ENCODE data around the gene REV3L. TPM values are rescaled to one million over a fixed set of nuclear protein-coding genes. Genes with fewer than 3 reads are reported as not detected.

The REV3L gene
- total RNA-seq, 4 donors from 2014 or later = 38.9 to 50.4 (median 45.3) TPM

DNA sequence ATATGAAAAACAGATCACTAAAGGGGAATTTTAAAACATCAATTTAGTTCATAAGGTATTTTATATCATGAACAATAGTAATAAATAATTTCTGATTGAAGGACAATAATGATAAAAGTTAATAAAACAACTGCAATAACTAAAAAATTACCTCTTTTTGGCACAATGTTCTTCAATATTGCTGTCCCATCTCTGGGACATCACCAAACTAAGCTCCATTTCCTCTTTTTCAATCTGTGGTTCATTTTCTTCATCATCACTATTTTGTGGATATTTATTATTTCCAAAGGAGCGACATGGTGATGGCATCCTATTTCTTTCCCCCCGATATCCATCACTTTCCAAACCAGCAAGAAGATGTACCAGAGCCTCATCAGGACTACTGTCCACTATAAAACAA is 103.2 kb downstream of the REV3L start:
- DNase-seq (ENCODE audit: extremely low spot score) = no peak
- intact Hi-C loops (cut with DNase I) = no loop called here
- H3K27me3 ChIP-seq = no peaks in the 10 kb centered on the region
- peaks cover 4 to 11% (median 9%) of the 10 kb centered on the region in 4 donors for H3K4me1 ChIP-seq
- H3K27ac ChIP-seq (replicated peaks in 1 of 4) = no peak overlapping the region
- H3K4me3 ChIP-seq = no peak overlapping the region
- 95% methylated on average over 2 of the region's 2 CpGs for WGBS
- TF ChIP-seq POLR2A (IDR thresholded peaks at IDR 0.05; ENCODE audit: low read depth) (no peak), EP300 (IDR thresholded peaks at IDR 0.05) (no peak), POLR2AphosphoS5 (IDR thresholded peaks at IDR 0.05) (no peak)
- TF ChIP-seq, protein P1, sequence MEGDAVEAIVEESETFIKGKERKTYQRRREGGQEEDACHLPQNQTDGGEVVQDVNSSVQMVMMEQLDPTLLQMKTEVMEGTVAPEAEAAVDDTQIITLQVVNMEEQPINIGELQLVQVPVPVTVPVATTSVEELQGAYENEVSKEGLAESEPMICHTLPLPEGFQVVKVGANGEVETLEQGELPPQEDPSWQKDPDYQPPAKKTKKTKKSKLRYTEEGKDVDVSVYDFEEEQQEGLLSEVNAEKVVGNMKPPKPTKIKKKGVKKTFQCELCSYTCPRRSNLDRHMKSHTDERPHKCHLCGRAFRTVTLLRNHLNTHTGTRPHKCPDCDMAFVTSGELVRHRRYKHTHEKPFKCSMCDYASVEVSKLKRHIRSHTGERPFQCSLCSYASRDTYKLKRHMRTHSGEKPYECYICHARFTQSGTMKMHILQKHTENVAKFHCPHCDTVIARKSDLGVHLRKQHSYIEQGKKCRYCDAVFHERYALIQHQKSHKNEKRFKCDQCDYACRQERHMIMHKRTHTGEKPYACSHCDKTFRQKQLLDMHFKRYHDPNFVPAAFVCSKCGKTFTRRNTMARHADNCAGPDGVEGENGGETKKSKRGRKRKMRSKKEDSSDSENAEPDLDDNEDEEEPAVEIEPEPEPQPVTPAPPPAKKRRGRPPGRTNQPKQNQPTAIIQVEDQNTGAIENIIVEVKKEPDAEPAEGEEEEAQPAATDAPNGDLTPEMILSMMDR (IDR thresholded peaks at IDR 0.05) = no peak
- H3K9me3 ChIP-seq = no peaks in the 10 kb centered on the region
- peaks cover 16 to 77% (median 44%) of the 10 kb centered on the region in 4 donors for H3K36me3 ChIP-seq

DNA sequence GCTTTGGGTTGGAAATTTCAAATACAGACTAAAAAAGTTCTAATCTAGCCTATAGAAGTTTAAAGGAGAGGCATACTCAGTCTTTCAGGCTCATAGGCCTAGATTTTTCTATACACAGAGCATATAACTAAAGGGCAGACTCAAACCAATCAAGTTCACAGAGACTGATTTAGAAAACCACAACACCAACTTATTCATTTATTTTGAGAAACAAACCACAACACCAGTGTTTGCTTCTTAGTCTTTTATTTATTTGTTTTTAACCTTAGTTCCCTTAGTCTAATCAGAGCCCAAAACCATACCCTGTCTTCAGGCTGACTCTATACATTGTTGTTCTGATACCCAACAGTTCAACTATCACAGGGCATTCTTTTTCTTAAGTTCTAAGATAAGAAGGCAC is 103.7 kb downstream of the REV3L start:
- no peak for DNase-seq (ENCODE audit: extremely low spot score)
- intact Hi-C loops (cut with DNase I) = no loop called here
- peaks cover 4 to 11% (median 9%) of the 10 kb centered on the region in 4 donors for H3K4me1 ChIP-seq
- H3K36me3 ChIP-seq = peaks cover 22 to 77% (median 48%) of the 10 kb centered on the region in 4 donors
- TF ChIP-seq EP300 (IDR thresholded peaks at IDR 0.05) (no peak), POLR2AphosphoS5 (IDR thresholded peaks at IDR 0.05) (no peak), POLR2A (IDR thresholded peaks at IDR 0.05; ENCODE audit: low read depth) (no peak)
- TF ChIP-seq, protein P1 (IDR thresholded peaks at IDR 0.05) = no peak
- no peak overlapping the region for H3K27ac ChIP-seq (replicated peaks in 1 of 4)
- H3K27me3 ChIP-seq = no peaks in the 10 kb centered on the region
- no peak overlapping the region for H3K4me3 ChIP-seq
- H3K9me3 ChIP-seq = no peaks in the 10 kb centered on the region

DNA sequence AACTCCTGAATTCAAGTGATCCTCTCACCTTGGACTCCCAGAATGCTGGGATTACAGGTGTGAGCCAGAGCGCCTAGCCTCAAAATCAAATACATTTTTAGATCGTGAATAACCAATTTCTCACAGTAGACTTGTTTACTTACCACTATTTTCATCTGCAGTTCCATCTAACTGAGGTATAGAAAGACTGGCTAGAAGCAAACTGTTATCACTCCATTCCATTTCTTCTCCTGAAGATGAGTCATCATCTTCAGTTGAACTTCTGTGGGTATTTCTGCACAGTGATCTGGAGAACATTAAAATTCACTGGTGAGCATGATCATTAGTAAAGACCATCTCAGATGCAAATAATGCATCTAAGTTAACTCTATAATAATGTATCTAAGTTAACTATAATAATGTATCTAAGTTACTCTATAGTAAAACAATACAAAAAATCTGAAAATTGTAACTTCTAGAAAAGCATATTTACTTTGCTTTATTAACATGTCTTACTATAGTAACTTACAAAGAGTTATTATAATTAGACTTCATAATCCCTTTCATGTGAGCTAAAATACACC is 105.4 kb downstream of the REV3L start:
- no peak overlapping the region for H3K4me3 ChIP-seq
- no peak for TF ChIP-seq EP300 (IDR thresholded peaks at IDR 0.05)
- TF ChIP-seq, protein P1 (IDR thresholded peaks at IDR 0.05) = no peak
- no peak for TF ChIP-seq POLR2AphosphoS5 (IDR thresholded peaks at IDR 0.05)
- no peak for TF ChIP-seq POLR2A (IDR thresholded peaks at IDR 0.05; ENCODE audit: low read depth)
- DNase-seq (ENCODE audit: extremely low spot score) = no peak
- intact Hi-C loops (cut with DNase I) = no loop called here
- no peaks in the 10 kb centered on the region for H3K27me3 ChIP-seq
- H3K9me3 ChIP-seq = no peaks in the 10 kb centered on the region
- WGBS = 97% methylated on average over 2 of the region's 2 CpGs
- H3K27ac ChIP-seq (replicated peaks in 1 of 4) = no peak overlapping the region
- peaks cover 4 to 6% (median 5%) of the 10 kb centered on the region in 4 donors for H3K4me1 ChIP-seq
- peaks cover 24 to 67% (median 47%) of the 10 kb centered on the region in 4 donors for H3K36me3 ChIP-seq

DNA sequence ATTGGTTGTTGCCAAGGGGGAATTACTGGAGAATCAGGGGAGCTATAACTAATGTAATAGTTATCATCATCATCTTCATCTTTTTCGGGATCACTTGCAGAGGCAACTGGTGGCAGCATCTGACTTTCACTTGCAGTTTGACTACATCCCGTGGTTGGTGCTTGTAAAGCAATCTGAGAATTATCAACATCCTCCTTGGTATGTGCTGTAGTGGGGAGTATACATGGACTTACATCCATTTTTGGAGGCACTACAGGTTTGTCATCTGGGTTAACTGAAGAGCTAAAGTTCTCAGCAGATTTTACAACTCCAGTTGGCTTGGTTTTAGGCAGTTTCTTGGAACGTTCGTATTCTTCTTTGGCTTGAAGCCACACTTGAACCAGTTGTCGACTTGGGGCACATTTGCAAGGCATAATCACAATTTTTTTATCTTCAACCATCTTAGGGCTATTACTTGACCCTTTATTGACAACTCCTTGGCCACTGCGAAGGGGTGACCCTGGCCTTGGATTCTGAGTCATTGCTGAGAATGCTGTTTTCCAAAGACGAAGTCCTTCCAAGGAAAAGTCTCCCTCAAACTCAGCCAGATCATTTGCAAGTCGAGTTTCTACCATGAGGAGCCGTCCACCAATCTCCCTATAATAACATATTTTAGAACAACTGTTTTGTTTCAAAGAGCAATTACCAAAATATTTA is 115.5 kb downstream of the REV3L start:
- Histone ChIP-seq H3K27me3 (no peaks in the 10 kb centered on the region), H3K9me3 (no peaks in the 10 kb centered on the region), H3K4me1 (peaks cover 0 to 16% (median 13%) of the 10 kb centered on the region in 4 donors), H3K4me3 (no peak overlapping the region), H3K27ac (replicated peaks in 1 of 4) (peak overlapping the region in 2 of 4 donors; percentile 21 to 46), H3K36me3 (peaks cover 8 to 33% (median 14%) of the 10 kb centered on the region in 4 donors)
- no peak for DNase-seq (ENCODE audit: extremely low spot score)
- intact Hi-C loops (cut with DNase I) = loop anchor here (10.0 kb wide), 1 partner anchor 107 kb away; no protein-coding TSS in a partner anchor
- TF ChIP-seq POLR2A (IDR thresholded peaks at IDR 0.05; ENCODE audit: low read depth) (no peak), EP300 (IDR thresholded peaks at IDR 0.05) (no peak), POLR2AphosphoS5 (IDR thresholded peaks at IDR 0.05) (no peak)
- TF ChIP-seq, protein P1 (IDR thresholded peaks at IDR 0.05) = no peak
- 61% methylated on average over 9 of the region's 9 CpGs for WGBS

All from esophagus muscularis mucosa (tissue), 4 donors.